Measurements from ENCODE around the gene SLC16A9. TPM values are rescaled to one million over a fixed set of nuclear protein-coding genes. Genes with fewer than 3 reads are reported as not detected.
"Not testable (repeated sequence)": the region's sequence is repeated elsewhere in the genome, so short reads cannot be mapped to it uniquely, and the experiment has no call there.

The SLC16A9 gene
- total RNA-seq: 0.40 TPM
- long read RNA-seq, partial matches to known transcripts: 0 of 1 reads
- long read RNA-seq, other reads (novel, unspliced or antisense): 1 of 1 reads

GRCh38 chr10:59709395-59710125 is at the start of gene SLC16A9:
Gene SLC16A9 (minus strand): TSS chr10:59709850. CDS start chr10:59684291, 25,559 bp downstream.
- intact Hi-C loops (cut with micrococcal nuclease): no loop called here
- peak; percentile 97 for ATAC-seq
- DNase-seq: peak; percentile 72

- ATAC-seq: no peak
- intact Hi-C loops (cut with micrococcal nuclease): no loop called here
- DNase-seq: no peak
These were observed 48.3 kb upstream of the SLC16A9 start for GRCh38 chr10:59757966-59758365.

GRCh38 chr10:59754951-59755350 is 45.3 kb upstream of the SLC16A9 start:
- intact Hi-C loops (cut with micrococcal nuclease): no loop called here
- DNase-seq: no peak
- ATAC-seq: no peak

- ATAC-seq (no peak), DNase-seq (no peak)
- intact Hi-C loops (cut with micrococcal nuclease): no loop called here
These were observed 43.6 kb upstream of the SLC16A9 start, which contains the start of gene MRLN for GRCh38 chr10:59753267-59753666. Gene MRLN (minus strand): TSS chr10:59753455.

GRCh38 chr10:59752278-59752940 is 42.8 kb upstream of the SLC16A9 start:
- DNase-seq (no peak), ATAC-seq (no peak)
- intact Hi-C loops (cut with micrococcal nuclease): no loop called here

- DNase-seq (no peak), ATAC-seq (no peak)
These were observed 40.7 kb upstream of the SLC16A9 start for GRCh38 chr10:59750155-59750945.

GRCh38 chr10:59748834-59749233 is 39.2 kb upstream of the SLC16A9 start:
- no peak for ATAC-seq
- no peak for DNase-seq
- intact Hi-C loops (cut with micrococcal nuclease): no loop called here

More at GRCh38 chr10:59750155-59750945, 40.7 kb upstream of the SLC16A9 start:
- intact Hi-C loops (cut with micrococcal nuclease): no loop called here

GRCh38 chr10:59745163-59745650 is 35.6 kb upstream of the SLC16A9 start:
- DNase-seq (no peak), ATAC-seq (no peak)
- intact Hi-C loops (cut with micrococcal nuclease): no loop called here

- DNase-seq; intact Hi-C loops (cut with micrococcal nuclease); ATAC-seq: not testable (repeated sequence)
These were observed 35.1 kb upstream of the SLC16A9 start for GRCh38 chr10:59744762-59745161.

GRCh38 chr10:59744156-59744555 is 34.5 kb upstream of the SLC16A9 start:
- DNase-seq; ATAC-seq; intact Hi-C loops (cut with micrococcal nuclease): not testable (repeated sequence)

GRCh38 chr10:59741583-59741982 is 31.9 kb upstream of the SLC16A9 start:
- DNase-seq (no peak), ATAC-seq (no peak)
- intact Hi-C loops (cut with micrococcal nuclease): no loop called here

GRCh38 chr10:59741048-59741447 is 31.4 kb upstream of the SLC16A9 start:
- intact Hi-C loops (cut with micrococcal nuclease): no loop called here
- no peak for DNase-seq
- no peak for ATAC-seq

GRCh38 chr10:59736749-59737148 is 27.1 kb upstream of the SLC16A9 start:
- intact Hi-C loops (cut with micrococcal nuclease): no loop called here
- DNase-seq (no peak), ATAC-seq (no peak)

- DNase-seq (no peak), ATAC-seq (no peak)
- intact Hi-C loops (cut with micrococcal nuclease): no loop called here
These were observed 25.6 kb upstream of the SLC16A9 start for GRCh38 chr10:59735296-59735695.

GRCh38 chr10:59734014-59734462 is 24.4 kb upstream of the SLC16A9 start:
- intact Hi-C loops (cut with micrococcal nuclease): no loop called here
- ATAC-seq (no peak), DNase-seq (no peak)

GRCh38 chr10:59733321-59734013 is 23.8 kb upstream of the SLC16A9 start:
- intact Hi-C loops (cut with micrococcal nuclease); DNase-seq; ATAC-seq: not testable (repeated sequence)

GRCh38 chr10:59732849-59733248 is 23.2 kb upstream of the SLC16A9 start:
- intact Hi-C loops (cut with micrococcal nuclease); ATAC-seq; DNase-seq: not testable (repeated sequence)

GRCh38 chr10:59729167-59729566 is 19.5 kb upstream of the SLC16A9 start:
- DNase-seq; intact Hi-C loops (cut with micrococcal nuclease); ATAC-seq: not testable (repeated sequence)
